GM18526 (cell line): ENCODE data around the gene ENOX1.

Source experiments
- POLR2A ChIP-seq: IDR thresholded peaks from 3 replicates; pipeline ENCODE4 v1.6.1; 2011; ENCODE audit not compliant: insufficient read length; ENCODE audit errors: extremely low read depth

Gene ENOX1

GRCh38 chr13:43431841-43432240, 354.9 kb downstream of the ENOX1 start:
- TF ChIP-seq POLR2A = no peak

GRCh38 chr13:43431290-43431716, 355.5 kb downstream of the ENOX1 start:
- TF ChIP-seq POLR2A = no peak

- TF ChIP-seq POLR2A = no peak
These were observed 358.1 kb downstream of the ENOX1 start for GRCh38 chr13:43428545-43429296.

DNA sequence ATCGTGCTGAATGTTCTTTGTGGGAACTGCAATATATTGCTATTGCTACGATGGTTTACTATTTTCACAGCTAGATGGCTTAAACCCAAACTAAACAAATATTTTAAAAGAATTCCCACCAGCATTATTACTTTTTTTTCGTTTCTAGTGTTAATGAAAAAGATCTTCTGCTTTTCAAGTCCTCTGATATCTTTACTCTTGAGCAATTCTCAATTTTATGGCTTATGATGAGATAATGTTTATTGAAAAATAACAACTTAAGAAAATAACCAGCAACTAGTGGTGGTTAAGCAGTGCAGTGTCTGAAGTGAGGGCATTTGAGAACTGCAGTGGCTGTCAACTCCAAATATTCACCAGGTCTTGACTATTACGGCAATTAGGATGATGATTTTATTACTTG, 360.4 kb downstream of the ENOX1 start:
- no peak for TF ChIP-seq POLR2A

GRCh38 chr13:43425234-43425633, 361.5 kb downstream of the ENOX1 start:
- no peak for TF ChIP-seq POLR2A

- no peak for TF ChIP-seq POLR2A
These were observed 362.4 kb downstream of the ENOX1 start for GRCh38 chr13:43424412-43424811.

DNA sequence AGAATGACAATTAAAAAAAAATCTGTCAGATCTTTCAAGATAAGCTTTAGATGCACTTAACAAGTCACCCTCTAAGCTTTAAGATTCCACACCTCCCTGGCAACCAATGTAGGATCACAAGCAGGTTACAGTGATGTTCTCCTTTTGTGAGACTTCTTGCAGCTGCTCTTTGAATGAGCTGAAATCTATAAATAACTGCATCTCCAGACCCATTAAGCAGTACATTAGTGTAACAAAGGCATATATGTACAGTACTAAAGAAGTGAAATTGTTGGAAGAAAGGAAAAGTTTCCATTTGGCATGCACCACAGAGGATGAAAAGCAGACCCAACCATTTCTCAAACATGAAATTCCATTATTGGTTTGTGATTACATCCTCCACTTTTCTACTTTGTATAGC, 364.7 kb downstream of the ENOX1 start:
- no peak for TF ChIP-seq POLR2A

DNA sequence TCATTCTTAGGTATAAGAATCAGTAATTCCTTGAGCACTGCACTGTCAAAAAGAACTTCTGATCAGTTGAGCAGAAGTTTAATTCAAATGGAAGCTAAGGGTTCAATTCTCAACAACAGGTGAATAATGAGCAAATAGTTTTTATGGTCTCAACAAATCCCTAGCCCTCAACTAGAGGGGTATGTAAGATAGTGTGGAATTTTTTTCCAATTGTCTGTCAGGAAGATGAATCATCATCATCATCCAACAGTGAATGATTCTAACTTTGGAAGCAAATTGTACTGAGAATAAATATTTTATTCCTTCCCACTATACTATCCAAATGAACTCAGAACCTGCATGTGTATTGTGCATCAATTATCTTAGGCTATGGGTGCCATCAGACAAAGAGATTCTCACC, 372.7 kb downstream of the ENOX1 start:
- TF ChIP-seq POLR2A = no peak

DNA sequence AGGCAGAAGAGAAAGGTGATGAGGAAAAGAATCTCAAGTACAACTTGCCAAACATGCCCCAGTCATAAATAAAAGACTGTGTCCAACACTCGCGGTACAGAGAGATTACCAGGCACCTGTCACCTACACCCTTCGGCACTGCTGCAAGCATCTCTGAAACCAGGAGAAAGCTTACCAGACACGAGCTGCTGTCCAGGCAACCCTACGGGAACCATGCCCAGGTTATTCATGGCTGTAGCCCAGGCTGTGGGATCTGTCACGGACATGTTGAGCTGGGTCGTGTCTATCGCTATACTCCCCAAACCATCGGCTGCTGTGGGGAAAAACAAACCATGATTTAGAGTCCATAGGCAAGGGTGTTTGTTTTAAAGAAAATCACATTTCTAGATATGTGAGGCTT, 375.0 kb downstream of the ENOX1 start:
- TF ChIP-seq POLR2A = no peak

DNA sequence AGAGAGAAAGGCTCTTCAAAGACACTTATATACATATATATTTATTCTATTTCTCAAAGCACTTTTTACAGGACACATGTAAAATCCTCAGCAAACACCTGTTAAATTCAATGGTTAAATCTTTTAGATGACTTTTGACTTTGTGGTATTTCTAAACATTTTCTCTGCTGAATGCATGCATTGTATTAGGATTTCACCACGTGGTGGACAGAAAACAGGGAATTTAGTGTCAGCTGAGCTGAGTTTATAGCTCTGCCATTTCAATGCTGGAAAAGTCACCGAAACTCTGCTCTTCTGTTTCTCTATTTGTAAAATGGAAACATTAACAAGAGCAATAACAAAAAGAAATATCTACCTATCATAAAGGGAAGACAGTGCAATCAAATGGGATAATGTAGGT, 375.6 kb downstream of the ENOX1 start:
- no peak for TF ChIP-seq POLR2A

DNA sequence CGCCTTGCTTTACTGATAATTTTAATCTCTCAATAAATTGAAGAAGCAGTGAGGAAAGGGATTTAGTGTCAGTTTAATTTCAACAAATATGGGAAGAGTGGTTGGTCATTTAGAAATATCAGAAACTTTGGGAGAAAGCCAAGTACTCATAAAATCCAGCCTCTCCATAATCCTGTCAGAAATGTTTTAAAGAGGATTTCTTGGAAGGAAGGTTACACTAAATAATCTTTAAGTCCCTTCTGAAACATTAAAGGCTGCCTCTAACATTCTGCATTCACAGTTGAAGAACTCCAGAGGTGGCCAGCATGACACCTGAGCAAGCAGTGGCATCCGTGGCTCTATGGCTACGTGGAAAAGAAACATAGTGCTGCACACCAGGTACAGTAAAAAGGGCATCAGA, 378.5 kb downstream of the ENOX1 start:
- no peak for TF ChIP-seq POLR2A

- no peak for TF ChIP-seq POLR2A
These were observed 379.7 kb downstream of the ENOX1 start for GRCh38 chr13:43407023-43407581.

DNA sequence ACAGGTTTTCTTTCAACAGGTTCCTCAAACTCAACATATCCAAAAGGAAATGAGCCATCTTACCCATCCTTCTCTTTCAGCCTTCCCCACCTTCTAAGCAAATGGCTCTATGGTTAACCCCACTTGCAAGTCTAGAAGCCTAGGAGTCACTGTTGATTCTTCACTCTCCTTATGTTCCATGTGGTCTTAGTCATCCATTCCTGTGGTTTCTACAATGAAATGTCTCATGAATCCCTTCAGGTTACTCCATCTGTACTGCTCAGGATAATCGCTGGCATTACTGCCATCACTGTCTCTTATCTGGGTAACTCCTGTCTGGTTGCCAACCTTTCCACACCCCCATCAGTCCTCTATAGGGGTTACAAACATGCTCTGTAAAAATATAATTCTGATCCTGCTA, 381.3 kb downstream of the ENOX1 start:
- no peak for TF ChIP-seq POLR2A

DNA sequence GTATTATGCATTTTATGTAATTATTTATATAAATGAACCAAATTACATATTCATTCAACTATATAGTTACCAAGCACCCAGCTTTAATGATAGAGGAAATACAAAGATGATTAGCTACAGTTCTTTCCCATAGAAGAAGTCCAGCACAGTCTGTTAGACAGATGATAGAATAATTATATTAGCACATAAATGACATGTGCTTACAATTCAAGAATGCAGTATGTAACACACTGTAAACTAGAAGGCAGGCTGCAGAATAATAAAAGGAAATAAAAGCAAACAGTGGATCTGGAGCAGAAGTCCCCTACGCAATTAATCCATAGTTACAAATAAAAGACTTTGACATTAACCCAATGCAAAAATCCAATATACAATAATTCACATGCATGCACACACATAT, 384.4 kb downstream of the ENOX1 start:
- no peak for TF ChIP-seq POLR2A

- TF ChIP-seq POLR2A = no peak
These were observed 385.4 kb downstream of the ENOX1 start for GRCh38 chr13:43401361-43401760.

- no peak for TF ChIP-seq POLR2A
These were observed 389.7 kb downstream of the ENOX1 start for GRCh38 chr13:43397111-43397510.

GRCh38 chr13:43391036-43391435, 395.7 kb downstream of the ENOX1 start:
- TF ChIP-seq POLR2A = no peak
